Type B pancreatic cell (in vitro differentiated cells): ENCODE results near the gene NOTCH1. TPM values are rescaled to one million over a fixed set of nuclear protein-coding genes. Genes with fewer than 3 reads are reported as not detected.

Source experiments
- DNase-seq: peaks from one replicate; pipeline ENCODE4 v3.0.0; 2021; ENCODE audit warnings: mixed read lengths; ENCODE audit not compliant: unreplicated experiment; ENCODE audit errors: extremely low spot score
- H3K27ac Mint-ChIP-seq: 2 replicates; pipeline ENCODE4 v1.8.0; 2021; ENCODE audit warnings: mild to moderate bottlenecking, mixed read lengths
- H3K27me3 Mint-ChIP-seq: 2 replicates; pipeline ENCODE4 v1.8.0; 2021; ENCODE audit warnings: mixed read lengths
- H3K36me3 Mint-ChIP-seq: 2 replicates; pipeline ENCODE4 v1.8.0; 2021; ENCODE audit warnings: mixed read lengths
- H3K4me1 Mint-ChIP-seq: one replicate; pipeline ENCODE4 v1.8.0; 2021; ENCODE audit warnings: mixed read lengths; ENCODE audit not compliant: unreplicated experiment
- H3K4me3 Mint-ChIP-seq: 2 replicates; pipeline ENCODE4 v1.8.0; 2021; ENCODE audit warnings: mild to moderate bottlenecking, mixed read lengths
- H3K9me3 Mint-ChIP-seq: 2 replicates; pipeline ENCODE4 v1.8.0; 2021; ENCODE audit warnings: mixed read lengths
- total RNA-seq: library from RNA; stranded (reverse); gene quantifications from 2 replicates; pipeline ENCODE4 v1.2.1, GENCODE V29; 2021; ENCODE audit warnings: low replicate concordance
- TF ChIP-seq, protein P1 (sequence below): fragments of 200-600 bp; sonication (generic); conservative IDR thresholded peaks from 2 replicates; pipeline ENCODE4 v1.5.0; 2021; ENCODE audit warnings: antibody characterized with exemption, mild to moderate bottlenecking

NOTCH1 gene
- total RNA-seq, 1 donor from 2014 or later = 53.1 TPM

DNA sequence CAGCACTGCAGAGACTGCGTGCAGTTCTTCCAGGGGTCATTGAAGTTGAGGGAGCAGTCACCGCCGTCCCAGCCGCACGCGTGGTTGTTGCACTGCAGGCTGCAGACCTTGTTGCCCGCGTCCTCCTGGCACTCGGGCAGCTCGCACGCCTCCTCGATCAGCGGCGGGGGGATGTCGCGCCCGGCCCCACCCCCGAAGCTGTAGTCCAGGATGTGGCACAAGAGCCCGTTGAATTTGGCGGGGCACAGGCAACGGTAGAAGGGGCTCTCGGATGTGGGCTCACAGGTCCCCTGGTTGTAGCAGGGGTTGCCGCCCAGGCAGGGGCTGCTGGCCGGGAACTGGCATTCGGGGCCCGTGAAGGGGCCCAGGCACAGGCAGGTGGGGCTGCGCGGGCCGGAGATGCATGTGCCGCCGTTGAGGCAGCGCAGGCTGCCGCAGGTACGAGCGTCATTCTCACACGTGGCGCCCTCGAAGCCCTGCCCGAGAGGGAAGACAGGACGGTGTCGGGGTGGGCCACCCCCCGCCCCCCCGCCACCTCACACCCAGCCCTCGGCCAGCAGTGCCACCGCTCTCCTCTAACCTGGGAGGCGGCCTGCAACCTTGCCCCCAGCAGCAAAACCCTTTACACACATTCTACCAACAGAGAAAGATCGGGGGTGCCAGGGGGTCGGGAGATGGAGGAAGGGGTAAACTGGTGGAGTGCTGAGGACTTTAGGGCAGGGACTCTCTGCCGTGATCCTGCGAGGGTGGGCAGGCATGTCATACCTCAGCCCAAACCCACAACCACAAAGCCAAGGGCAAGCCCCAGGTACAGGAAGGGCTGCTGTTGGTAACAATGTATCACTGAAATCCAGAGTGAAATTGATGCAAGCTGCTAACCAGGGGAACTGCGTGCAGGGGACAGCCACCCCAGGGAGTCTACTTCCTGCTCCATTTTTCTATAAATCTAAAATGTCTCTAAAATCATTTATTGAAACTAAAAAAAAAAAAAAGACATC, 40.1 kb downstream of the NOTCH1 start:
- H3K4me1 Mint-ChIP-seq = no peaks in the 10 kb centered on the region
- H3K4me3 Mint-ChIP-seq = no peak overlapping the region
- TF ChIP-seq, protein P1, sequence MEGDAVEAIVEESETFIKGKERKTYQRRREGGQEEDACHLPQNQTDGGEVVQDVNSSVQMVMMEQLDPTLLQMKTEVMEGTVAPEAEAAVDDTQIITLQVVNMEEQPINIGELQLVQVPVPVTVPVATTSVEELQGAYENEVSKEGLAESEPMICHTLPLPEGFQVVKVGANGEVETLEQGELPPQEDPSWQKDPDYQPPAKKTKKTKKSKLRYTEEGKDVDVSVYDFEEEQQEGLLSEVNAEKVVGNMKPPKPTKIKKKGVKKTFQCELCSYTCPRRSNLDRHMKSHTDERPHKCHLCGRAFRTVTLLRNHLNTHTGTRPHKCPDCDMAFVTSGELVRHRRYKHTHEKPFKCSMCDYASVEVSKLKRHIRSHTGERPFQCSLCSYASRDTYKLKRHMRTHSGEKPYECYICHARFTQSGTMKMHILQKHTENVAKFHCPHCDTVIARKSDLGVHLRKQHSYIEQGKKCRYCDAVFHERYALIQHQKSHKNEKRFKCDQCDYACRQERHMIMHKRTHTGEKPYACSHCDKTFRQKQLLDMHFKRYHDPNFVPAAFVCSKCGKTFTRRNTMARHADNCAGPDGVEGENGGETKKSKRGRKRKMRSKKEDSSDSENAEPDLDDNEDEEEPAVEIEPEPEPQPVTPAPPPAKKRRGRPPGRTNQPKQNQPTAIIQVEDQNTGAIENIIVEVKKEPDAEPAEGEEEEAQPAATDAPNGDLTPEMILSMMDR = no peak
- no peaks in the 10 kb centered on the region for H3K27me3 Mint-ChIP-seq
- H3K9me3 Mint-ChIP-seq = no peaks in the 10 kb centered on the region
- no peak for DNase-seq
- peaks cover 4% of the 10 kb centered on the region for H3K36me3 Mint-ChIP-seq
- no peak overlapping the region for H3K27ac Mint-ChIP-seq

DNA sequence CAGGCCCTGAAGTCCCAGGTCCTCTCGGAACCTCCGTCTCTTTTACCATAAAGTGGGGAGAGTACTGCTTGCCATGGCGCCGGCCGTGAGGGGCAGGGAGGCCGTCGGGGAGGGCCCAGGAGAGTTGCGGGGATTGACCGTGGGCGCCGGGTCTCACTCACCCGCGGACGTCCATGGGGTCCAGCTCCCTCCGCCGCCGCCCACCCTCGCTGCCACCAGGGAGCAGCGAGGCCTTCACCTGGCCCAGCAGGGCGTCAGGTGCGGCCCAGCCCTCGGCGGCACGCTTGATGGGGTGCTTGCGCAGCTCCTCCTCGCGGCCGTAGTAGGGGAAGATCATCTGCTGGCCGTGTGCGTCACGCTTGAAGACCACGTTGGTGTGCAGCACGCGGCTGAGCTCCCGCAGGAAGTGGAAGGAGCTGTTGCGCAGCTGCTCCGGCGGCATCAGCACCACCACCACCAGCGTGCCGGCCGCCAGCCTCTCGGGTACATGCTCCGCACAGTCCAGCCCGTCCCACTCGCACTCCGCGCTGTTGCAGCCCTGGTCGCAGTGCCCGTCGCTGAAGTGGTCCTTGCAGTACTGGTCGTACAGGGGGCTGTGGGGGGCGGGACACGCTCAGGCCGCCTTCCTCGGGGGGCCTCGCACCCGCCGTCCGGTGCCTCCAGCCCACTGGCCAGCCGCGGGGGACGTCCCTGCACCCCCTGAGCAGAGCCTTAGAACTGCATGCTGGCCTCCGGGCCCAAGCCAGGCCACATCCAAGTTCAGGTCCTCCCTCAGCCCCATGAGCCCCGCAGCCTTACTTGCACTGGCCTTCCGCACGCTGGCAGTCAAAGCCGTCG, 41.1 kb downstream of the NOTCH1 start:
- Mint-ChIP-seq H3K4me3 (no peak overlapping the region), H3K9me3 (no peaks in the 10 kb centered on the region), H3K27me3 (no peaks in the 10 kb centered on the region), H3K27ac (no peak overlapping the region), H3K36me3 (peaks cover 4% of the 10 kb centered on the region), H3K4me1 (no peaks in the 10 kb centered on the region)
- TF ChIP-seq, protein P1 = no peak
- DNase-seq = no peak

DNA sequence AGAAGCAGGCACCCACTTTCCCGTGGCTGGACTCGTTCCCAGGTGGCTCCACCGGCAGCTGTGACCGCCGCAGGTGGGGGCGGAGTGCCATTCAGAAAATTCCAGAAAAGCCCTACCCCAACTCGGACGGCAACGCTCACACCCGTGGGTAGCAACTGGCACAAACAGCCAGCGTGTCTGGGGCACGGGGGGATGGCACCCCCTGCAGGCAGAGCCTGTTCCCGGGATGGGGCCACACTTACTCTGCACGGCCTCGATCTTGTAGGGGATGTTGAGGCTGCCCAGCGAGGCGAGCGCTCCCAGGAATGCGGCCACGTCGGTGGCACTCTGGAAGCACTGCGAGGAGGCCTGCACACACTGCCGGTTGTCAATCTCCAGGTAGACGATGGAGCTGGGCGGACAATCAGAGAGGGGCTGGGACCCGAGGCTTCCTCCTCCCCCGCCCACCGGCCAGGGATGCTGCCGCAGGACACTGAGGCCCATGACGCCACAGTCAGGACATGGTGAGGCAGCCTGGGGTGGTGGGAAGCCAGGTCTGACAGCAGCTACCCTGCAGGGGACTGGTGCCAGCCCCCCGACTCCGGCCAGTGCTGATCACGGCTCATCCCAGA, 42.8 kb downstream of the NOTCH1 start:
- Mint-ChIP-seq H3K9me3 (no peaks in the 10 kb centered on the region), H3K27me3 (no peaks in the 10 kb centered on the region), H3K4me1 (no peaks in the 10 kb centered on the region), H3K4me3 (no peak overlapping the region), H3K27ac (no peak overlapping the region), H3K36me3 (peaks cover 4% of the 10 kb centered on the region)
- DNase-seq = no peak
- TF ChIP-seq, protein P1 = no peak

DNA sequence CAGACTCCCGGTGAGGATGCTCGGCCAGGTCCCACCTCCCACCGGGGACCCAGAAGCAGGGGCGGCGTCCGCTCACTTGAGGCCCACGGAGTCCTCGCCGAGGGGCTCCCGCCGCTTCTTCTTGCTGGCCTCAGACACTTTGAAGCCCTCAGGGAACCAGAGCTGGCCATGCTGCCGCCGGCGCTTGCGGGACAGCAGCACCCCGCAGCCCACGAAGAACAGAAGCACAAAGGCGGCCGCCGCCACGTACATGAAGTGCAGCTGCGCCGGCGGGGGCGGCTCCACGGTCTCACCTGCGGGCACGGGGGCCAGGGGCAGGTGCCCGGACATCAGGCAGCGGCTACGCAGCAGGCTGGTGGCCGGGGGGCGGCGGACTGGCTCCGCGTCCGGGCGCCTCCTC, 43.7 kb downstream of the NOTCH1 start:
- H3K36me3 Mint-ChIP-seq = peaks cover 4% of the 10 kb centered on the region
- no peak overlapping the region for H3K27ac Mint-ChIP-seq

DNA sequence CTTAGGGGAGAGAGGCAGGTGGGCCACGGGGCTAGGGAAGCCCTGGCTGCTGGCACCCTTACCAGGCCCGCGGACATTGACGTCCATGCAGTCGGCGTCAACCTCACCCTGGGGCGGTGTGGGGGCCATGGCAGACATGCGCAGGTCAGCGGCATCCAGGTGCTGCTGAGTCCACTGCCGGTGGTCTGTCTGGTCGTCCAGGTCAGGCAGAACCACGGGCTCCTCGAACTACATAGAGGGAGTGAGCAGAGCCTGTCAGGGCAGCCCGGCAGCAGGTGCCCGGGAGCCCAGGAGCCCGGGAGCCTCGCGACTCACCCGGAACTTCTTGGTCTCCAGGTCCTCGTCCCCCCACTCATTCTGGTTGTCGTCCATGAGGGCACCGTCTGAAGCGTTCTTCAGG, 44.2 kb downstream of the NOTCH1 start:
- Mint-ChIP-seq H3K4me1 (no peaks in the 10 kb centered on the region), H3K27ac (no peak overlapping the region), H3K9me3 (no peaks in the 10 kb centered on the region), H3K4me3 (no peak overlapping the region), H3K36me3 (peaks cover 4% of the 10 kb centered on the region), H3K27me3 (no peaks in the 10 kb centered on the region)
- TF ChIP-seq, protein P1 = no peak
- DNase-seq = no peak

More for the DNA sequence above, 43.7 kb downstream of the NOTCH1 start:
- Mint-ChIP-seq H3K9me3 (no peaks in the 10 kb centered on the region), H3K4me3 (no peak overlapping the region), H3K4me1 (no peaks in the 10 kb centered on the region), H3K27me3 (no peaks in the 10 kb centered on the region)
- TF ChIP-seq, protein P1 = no peak
- no peak for DNase-seq
